Posterior cingulate gyrus (tissue), 11 donors: ENCODE results near the gene GSK3B.
"Not testable (repeated sequence)": the region's sequence is repeated elsewhere in the genome, so short reads cannot be mapped to it uniquely, and the experiment has no call there.

ENCODE experiments used
- DNase-seq, 10 donors: peaks; one replicate each; pipeline versions ENCODE4 v3.0.0 to v3.0.0-alpha.2; 2020 to 2021; ENCODE audit warnings: mixed read lengths in 3 of 10
- intact Hi-C: fragments of 100-400 bp; cut with DNase I; formaldehyde crosslinking; loops from one replicate; pipeline ENCODE4 v1.15.1; 2023

The GSK3B gene

GRCh38 chr3:120024103-120024502, 70.1 kb downstream of the GSK3B start:
- no peak for DNase-seq
- intact Hi-C loops, result no loop called here

GRCh38 chr3:120022729-120023128, 71.5 kb downstream of the GSK3B start:
- DNase-seq, result no peak
- intact Hi-C loops, result no loop called here

DNA sequence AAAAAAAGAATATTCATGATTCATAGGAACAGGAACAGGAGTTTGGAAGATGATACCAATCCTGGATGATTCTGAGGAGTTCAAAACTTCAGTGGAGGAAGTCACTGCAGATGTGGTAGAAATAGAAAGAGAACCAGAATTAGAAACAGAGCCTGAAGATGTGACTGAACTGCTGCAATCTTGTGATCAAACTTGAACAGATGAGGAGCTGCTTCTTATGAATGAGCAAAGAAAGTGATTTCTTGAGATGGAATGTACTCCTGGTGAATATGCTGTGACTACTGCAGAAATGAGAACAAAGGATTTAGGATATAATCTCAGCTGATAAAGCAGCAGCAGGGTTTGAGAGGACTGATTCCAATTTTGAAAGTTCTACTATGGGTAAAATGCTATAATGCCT, 72.7 kb downstream of the GSK3B start:
- intact Hi-C loops, result no loop called here
- DNase-seq, result no peak

GRCh38 chr3:120018299-120018698, 75.9 kb downstream of the GSK3B start:
- intact Hi-C loops, result no loop called here
- DNase-seq, result no peak

DNA sequence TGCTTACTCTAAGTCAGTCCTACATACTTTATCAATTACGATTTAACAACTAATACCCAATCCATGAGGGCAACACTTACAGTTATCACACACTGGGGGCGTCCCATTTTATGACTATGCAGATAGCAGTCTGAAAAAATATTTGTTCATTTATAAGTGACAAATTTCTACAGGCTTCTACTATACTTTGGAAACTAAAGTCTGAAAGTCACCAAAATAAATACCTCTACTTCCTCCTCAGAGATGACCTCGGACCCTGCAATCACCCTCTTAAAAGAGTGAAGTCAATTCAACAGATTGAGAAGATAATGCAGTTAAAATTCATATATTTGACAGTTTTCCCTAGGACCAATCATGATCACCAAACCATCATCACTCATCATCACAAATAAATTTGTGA, 76.6 kb downstream of the GSK3B start:
- no peak for DNase-seq
- intact Hi-C loops, result no loop called here

- intact Hi-C loops, result no loop called here
- DNase-seq, result no peak
These were observed 80.8 kb downstream of the GSK3B start for GRCh38 chr3:120013481-120013880.

DNA sequence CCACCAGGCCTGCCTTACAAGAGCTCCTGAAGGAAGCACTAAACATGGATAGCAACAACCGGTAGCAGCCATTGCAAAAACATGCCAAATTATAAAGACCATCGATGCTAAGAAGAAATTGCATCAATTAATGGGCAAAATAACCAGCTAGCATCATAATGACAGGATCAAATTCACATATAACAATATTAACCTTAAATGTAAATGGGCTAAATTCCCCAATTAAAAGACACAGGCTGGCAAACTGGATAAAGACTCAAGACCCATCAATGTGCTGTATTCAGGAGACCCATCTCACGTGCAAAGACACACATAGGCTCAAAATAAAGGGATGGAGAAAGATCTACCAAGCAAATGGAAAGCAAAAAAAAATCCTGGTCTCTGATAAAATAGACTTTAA, 88.5 kb downstream of the GSK3B start:
- intact Hi-C loops, DNase-seq: not testable (repeated sequence)

- peak in 2 of 10 donors; percentile 62 to 83 for DNase-seq
- intact Hi-C loops, result not testable (repeated sequence)
These were observed 90.2 kb downstream of the GSK3B start for GRCh38 chr3:120004008-120004498.

DNA sequence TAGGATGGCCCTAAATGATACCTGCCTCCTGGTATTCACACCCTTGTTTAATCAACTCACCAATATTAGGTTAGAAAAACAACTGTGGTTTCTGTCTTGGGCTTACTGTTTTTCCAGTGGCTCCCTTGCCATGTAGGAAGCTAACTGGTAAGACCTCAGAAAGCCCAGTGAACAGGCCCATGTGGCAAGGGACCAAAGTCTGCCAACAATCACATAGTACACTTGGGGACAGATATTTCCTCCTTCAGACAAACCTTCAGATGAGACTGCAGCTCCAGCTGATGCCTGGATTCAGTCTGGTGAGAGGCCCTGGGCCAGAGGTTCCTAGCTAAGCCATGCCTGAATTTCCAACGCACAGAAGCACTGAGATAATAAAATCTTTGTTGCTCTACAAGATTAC, 96.1 kb downstream of the GSK3B start:
- intact Hi-C loops, result no loop called here
- peak in 1 of 10 donors; percentile 46 for DNase-seq

GRCh38 chr3:119990888-119991287, 103.4 kb downstream of the GSK3B start:
- intact Hi-C loops, result no loop called here
- DNase-seq, result no peak

DNA sequence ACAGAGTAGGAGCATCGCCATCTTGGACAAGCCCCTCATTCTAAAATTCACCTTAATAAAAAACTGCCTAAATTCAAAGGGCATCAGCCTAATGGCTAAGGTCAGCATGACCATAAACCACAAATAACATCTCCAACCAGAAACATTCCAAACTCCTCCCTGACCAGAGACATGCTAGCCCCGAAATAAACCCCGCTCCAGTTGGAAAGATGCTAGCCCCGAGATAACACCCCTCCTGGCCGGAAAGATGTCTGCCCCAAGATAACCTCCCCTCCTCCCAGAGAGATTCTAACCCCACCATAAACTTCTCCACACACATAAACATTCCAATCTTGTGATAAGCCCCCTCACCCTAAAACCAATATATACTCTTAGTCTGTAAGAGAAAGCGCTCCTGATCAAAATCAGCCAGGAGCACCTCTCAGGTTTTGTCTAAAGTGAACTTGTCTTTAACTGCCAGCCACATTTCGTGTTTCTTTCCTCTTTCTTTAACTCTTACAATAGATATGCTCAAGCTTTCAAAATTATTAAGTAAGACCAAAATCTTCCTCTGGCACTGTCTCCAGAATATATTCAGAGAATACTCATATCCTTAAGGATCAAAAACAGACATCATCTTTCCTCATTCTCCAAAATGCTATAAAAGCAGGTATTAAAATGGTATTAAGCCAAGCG, 104.1 kb downstream of the GSK3B start:
- no peak for DNase-seq
- intact Hi-C loops, result no loop called here

DNA sequence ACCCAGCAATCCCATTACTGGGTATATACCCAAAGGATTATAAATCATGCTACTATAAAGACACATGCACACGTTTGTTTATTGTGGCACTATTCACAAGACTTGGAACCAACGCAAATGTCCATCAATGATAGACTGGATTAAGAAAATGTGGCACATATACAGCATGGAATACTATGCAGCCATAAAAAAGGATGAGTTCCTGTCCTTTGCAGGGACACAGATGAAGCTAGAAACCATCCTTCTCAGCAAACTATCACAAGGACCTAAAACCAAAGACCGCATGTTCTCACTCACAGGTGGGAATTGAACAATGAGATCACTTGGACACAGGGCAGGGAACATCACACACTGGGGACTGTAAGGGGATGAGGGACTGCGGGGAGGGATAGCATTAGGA, 107.4 kb downstream of the GSK3B start:
- intact Hi-C loops, DNase-seq: not testable (repeated sequence)

DNA sequence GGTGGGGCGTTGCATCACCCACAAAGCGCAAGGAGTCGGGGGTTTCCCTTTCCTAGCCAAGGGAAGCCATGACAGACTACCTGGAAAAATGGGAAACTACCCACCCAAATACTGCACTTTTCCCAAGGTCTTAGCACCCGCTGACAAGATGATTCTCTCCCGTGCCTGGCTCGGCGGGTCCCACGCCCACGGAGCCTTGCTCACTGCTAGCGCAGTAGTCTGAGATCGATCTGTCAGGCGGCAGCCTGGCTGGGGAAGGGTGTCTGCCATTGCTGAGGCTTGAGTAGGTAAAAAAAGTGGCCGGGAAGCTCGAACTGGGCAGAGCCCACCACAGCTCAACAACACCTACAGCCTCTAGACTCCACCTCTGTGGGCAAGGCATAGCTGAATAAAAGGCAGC, 112.9 kb downstream of the GSK3B start:
- no peak for DNase-seq
- intact Hi-C loops, result no loop called here

DNA sequence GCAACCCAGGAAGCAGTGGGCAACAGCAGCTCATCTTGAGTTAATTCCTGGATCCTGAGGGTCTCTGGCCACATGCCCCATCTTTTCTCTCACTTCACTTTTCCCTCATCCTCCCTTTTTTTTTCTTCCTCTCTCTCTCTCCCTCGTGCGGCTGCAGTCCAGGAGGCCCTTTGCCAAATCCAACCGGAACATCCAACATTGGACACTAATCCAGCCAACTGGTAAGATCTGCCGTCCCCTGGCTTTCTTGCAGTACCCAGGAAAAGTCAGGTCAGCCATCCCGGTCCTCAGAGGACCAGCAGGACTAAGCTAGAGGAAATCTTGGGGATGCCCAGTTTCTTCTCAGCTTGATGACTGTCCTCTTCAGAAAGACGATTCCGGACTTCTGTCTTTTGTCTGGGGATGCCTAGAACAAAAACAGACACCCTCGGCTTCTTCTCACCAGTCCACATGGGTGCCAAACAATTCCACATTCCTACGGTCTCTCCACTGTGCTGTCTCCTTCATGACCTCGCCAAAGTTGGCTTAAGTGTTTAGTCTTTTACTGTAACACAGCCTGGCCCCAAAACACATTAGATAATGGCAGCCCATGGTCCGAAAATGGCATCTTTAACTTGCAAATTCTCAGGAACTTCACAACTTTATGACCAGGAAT, 115.6 kb downstream of the GSK3B start:
- DNase-seq, result no peak
- intact Hi-C loops, result no loop called here

GRCh38 chr3:119977353-119977752, 116.9 kb downstream of the GSK3B start:
- intact Hi-C loops, result no loop called here
- DNase-seq, result no peak

DNA sequence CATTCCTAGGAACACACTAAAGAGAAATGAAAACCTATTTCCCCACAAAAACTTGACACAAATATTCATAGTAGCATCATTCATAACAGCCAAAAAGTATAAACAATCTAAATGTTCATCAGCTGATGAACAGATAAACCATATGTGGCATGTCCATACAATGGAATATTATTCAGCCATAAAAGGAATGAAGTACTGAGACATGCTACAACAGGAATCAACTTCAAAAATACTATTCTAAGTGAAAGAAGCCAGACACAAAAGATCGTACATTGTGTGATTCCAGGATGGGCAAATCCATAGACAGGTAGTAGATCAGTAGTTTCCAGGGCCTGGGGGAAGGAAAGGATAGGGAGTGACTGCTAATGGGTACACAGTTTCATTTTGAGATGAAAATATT, 118.0 kb downstream of the GSK3B start:
- no peak for DNase-seq
- intact Hi-C loops, result no loop called here

DNA sequence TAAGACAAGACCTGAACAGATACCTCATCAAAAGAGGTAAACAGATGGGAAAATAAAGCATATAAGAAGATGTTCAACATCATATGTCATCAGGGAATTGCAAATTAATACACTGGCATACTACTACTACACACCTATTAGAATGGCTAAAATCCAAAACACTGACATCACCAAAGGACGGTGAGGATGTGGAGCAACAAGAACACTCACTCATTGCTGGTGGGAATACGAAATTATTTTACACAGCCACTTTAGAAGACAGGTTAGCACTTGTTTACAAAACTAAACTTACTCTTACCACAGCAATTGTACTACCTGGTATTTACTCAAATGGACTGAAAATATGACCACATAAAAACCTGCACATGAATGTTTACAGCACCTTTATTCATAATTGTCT, 119.6 kb downstream of the GSK3B start:
- no peak for DNase-seq
- intact Hi-C loops, result no loop called here

GRCh38 chr3:119973018-119973646, 121.1 kb downstream of the GSK3B start:
- intact Hi-C loops, result no loop called here
- DNase-seq, result no peak

DNA sequence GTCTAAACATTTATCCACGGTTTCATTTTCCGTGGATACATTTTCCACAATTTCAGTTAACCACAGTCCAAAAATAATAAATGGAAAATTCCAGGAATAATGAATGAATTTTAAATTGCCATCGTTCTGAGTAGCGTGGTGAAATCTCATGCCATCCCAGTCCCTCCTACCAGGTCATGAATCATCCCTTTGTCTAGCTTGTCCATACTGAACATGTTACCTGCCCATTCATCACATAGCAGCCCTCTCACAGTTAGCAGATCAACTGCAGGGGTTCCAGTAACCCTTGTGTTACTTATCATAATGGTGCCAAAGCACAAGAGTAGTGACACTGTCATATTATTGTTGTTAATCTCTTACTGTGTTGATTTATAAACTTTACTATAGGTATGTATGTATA, 124.5 kb downstream of the GSK3B start:
- intact Hi-C loops, result no loop called here
- no peak for DNase-seq

DNA sequence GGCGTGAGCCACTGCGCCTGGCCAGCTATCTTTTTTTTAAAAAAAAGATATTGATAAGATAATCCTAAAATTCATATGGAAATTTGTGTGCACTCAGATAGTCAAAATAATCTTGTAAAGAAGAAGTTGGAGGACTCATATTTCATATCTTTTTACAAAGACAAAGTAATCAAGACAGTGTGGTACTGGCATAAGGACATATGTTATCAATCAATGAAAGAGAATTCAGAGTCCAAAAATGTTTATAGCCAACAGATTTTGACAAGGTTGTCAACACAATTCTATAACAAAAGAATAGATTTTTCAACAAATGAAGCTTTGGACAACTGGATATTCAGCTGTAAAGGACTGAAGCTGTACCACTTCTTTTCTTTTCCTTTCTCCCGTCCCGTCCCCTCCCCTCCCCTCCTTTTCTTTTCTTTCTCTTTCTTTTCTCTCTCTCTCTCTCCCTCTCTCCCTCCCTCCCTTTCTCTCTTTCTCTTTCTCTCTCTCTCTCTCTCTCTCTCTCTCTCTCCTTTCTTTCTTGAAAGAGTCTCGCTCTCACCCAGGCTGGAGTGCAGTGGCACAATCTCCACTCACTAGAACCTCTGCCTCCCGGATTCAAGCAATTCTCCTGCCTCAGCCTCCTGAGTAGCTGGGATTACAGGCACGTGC, 126.8 kb downstream of the GSK3B start:
- intact Hi-C loops, result no loop called here
- no peak for DNase-seq

- no peak for DNase-seq
These were observed 128.6 kb downstream of the GSK3B start for GRCh38 chr3:119965692-119966091.

More at GRCh38 chr3:119965692-119966091, 128.6 kb downstream of the GSK3B start:
- intact Hi-C loops, result no loop called here
